Panc1 (cell line): ENCODE measurements around the gene SLC25A6. TPM values are rescaled to one million over a fixed set of nuclear protein-coding genes. Genes with fewer than 3 reads are reported as not detected.

Source experiments
- ATAC-seq: fragments of 200-7000 bp; cut with Tn5 transposase; 2 replicates; pipeline ENCODE4 v1.9.1; 2020; ENCODE audit warnings: mild to moderate bottlenecking, moderate library complexity
- BruUV-seq: library from RNA; stranded (reverse); fragments of 400-500 nt; replicated peaks from 2 replicates; lab custom pipeline; 2021; lab: Mats Ljungman, UMichigan
- CTCF ChIA-PET: fragments of 300-600 bp; sonication (Branson Sonifier 250); formaldehyde crosslinking; loops from one replicate; lab custom pipeline; 2022; ENCODE audit warnings: antibody characterized with exemption; lab: Charles Lee
- POLR2A ChIA-PET: fragments of 300-600 bp; sonication (Branson Sonifier 250); formaldehyde crosslinking; loops from one replicate; lab custom pipeline; 2022; ENCODE audit warnings: antibody characterized with exemption; lab: Charles Lee
- DNase-seq: peaks from one replicate; pipeline ENCODE4 v3.0.0-alpha.2; 2010; ENCODE audit warnings: low read depth, low spot score
- H3K27ac ChIP-seq: 2 replicates; pipeline ENCODE4 v1.5.1; 2011; ENCODE audit warnings: mild to moderate bottlenecking, low read length, inconsistent platforms
- H3K27me3 ChIP-seq: fragments of 200-500 bp; sonication (Bioruptor generic); 2 replicates; pipeline ENCODE4 v1.6.0; 2014; ENCODE audit warnings: low read length, inconsistent platforms; ENCODE audit not compliant: control insufficient read depth, insufficient read depth
- H3K36me3 ChIP-seq: fragments of 200-500 bp; sonication (Bioruptor generic); 2 replicates; pipeline ENCODE4 v1.5.1; 2014; ENCODE audit warnings: inconsistent platforms, mild to moderate bottlenecking, low read length, moderate library complexity; ENCODE audit not compliant: control insufficient read depth, insufficient read depth
- H3K4me1 ChIP-seq: 2 replicates; pipeline ENCODE4 v1.5.1; 2011; ENCODE audit warnings: inconsistent platforms, mild to moderate bottlenecking, low read length, moderate library complexity; ENCODE audit not compliant: control insufficient read depth, insufficient read depth
- H3K4me3 ChIP-seq, 2 experiments: 2 replicates each; pipeline ENCODE4 v1.5.1; 2011 to 2012; ENCODE audit warnings: low read depth in 2 of 2, low read length in 2 of 2, mild to moderate bottlenecking in 2 of 2, inconsistent platforms in 1 of 2, moderate library complexity in 1 of 2
- H3K9me3 ChIP-seq: fragments of 200-500 bp; sonication (Bioruptor generic); 2 replicates; pipeline ENCODE4 v1.5.1; 2014; ENCODE audit warnings: low read depth, mild to moderate bottlenecking, inconsistent platforms, low read length, moderate library complexity; ENCODE audit not compliant: control insufficient read depth, insufficient read depth
- POLR2AphosphoS5 ChIP-seq: IDR thresholded peaks from 2 replicates; pipeline ENCODE4 v1.6.1; 2012; ENCODE audit warnings: mild to moderate bottlenecking, low read depth, low read length, moderate library complexity
- REST ChIP-seq, 2 experiments: IDR thresholded peaks; 2 replicates each; pipeline ENCODE4 v1.6.1; 2011 to 2012; ENCODE audit warnings: low read depth in 2 of 2, control low read depth in 1 of 2, low read length in 1 of 2, mild to moderate bottlenecking in 1 of 2, moderate library complexity in 1 of 2; ENCODE audit not compliant: insufficient read depth in 1 of 2
- SIN3A ChIP-seq: IDR thresholded peaks from 2 replicates; pipeline ENCODE4 v1.6.1; 2012; ENCODE audit warnings: low read depth, mild to moderate bottlenecking, low read length, moderate library complexity, borderline replicate concordance; ENCODE audit not compliant: insufficient read depth
- TCF7L2 ChIP-seq: IDR thresholded peaks from 2 replicates; pipeline ENCODE4 v1.6.1; 2011; ENCODE audit warnings: mild to moderate bottlenecking, low read depth, low read length, inconsistent platforms
- in situ Hi-C: cut with HindIII; loops from 2 replicates; pipeline ENCODE4 v1.10.0; 2016; ENCODE audit warnings: low sequenced_read_pairs, low pct_unique_long_range_greater_than_20kb
- intact Hi-C: fragments of 100-400 bp; cut with micrococcal nuclease; formaldehyde crosslinking; loops from one replicate; pipeline ENCODE4 v1.10.0; 2022; ENCODE audit not compliant: unreplicated experiment
- total RNA-seq: library from RNA; stranded (reverse); gene quantifications from one replicate; pipeline ENCODE4 v1.2.1, GENCODE V29; 2021; ENCODE audit not compliant: unreplicated experiment
- TF ChIP-seq, protein P1 (sequence below): fragments of 450-650 bp; IDR thresholded peaks from 2 replicates; pipeline ENCODE4 v1.5.1; 2017; ENCODE audit warnings: mild to moderate bottlenecking

Gene SLC25A6
- total RNA-seq, 1 experiment from 2014 or later: 125 TPM

DNA sequence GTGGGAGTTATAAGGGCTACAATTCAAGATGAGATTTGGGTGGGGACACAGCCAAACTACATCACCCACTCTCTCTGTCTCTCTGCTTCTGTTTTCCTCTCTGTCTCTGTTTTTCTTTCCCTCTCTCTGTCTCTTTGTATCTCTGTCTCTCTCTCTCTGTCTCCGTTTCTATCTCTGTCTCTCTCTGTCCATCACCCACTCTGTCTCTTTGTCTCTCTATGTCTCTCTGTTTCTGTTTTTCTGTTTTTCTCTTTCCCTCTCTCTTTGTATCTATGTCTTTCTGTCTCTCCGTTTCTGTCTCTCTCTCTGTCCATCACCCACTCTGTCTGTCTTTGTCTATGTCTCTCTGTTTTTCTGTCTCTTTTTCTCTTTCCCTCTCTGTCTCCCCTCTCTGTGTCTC lies 30.0 kb downstream of the SLC25A6 start:
- Histone ChIP-seq H3K36me3 (no peaks in the 10 kb centered on the region), H3K27ac (no peak overlapping the region), H3K4me1 (no peaks in the 10 kb centered on the region), H3K27me3 (no peaks in the 10 kb centered on the region), H3K9me3 (no peaks in the 10 kb centered on the region), H3K4me3 (no peak overlapping the region)
- DNase-seq (no peak), ATAC-seq (no peak)
- no peak for TF ChIP-seq POLR2AphosphoS5
- no peak for TF ChIP-seq SIN3A
- no peak for TF ChIP-seq REST (IDR thresholded peaks at IDR 0.05; ENCODE audit: insufficient read depth in 1 of 2, low read depth in 2 of 2, low read length in 1 of 2)
- no peak for TF ChIP-seq TCF7L2
- TF ChIP-seq, protein P1, sequence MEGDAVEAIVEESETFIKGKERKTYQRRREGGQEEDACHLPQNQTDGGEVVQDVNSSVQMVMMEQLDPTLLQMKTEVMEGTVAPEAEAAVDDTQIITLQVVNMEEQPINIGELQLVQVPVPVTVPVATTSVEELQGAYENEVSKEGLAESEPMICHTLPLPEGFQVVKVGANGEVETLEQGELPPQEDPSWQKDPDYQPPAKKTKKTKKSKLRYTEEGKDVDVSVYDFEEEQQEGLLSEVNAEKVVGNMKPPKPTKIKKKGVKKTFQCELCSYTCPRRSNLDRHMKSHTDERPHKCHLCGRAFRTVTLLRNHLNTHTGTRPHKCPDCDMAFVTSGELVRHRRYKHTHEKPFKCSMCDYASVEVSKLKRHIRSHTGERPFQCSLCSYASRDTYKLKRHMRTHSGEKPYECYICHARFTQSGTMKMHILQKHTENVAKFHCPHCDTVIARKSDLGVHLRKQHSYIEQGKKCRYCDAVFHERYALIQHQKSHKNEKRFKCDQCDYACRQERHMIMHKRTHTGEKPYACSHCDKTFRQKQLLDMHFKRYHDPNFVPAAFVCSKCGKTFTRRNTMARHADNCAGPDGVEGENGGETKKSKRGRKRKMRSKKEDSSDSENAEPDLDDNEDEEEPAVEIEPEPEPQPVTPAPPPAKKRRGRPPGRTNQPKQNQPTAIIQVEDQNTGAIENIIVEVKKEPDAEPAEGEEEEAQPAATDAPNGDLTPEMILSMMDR: no peak
- in situ Hi-C loops: no loop called here
- ChIA-PET CTCF (no interaction called here), POLR2A (no interaction called here)
- no TSS peak for BruUV-seq
- intact Hi-C loops: no loop called here

GRCh38 chrX:1361275-1361674 lies 30.6 kb downstream of the SLC25A6 start:
- no peak overlapping the region for H3K4me3 ChIP-seq
- H3K4me1 ChIP-seq: no peaks in the 10 kb centered on the region
- TF ChIP-seq POLR2AphosphoS5: no peak
- no peak for TF ChIP-seq REST (IDR thresholded peaks at IDR 0.05; ENCODE audit: insufficient read depth in 1 of 2, low read depth in 2 of 2, low read length in 1 of 2)
- TF ChIP-seq SIN3A: no peak
- TF ChIP-seq TCF7L2: no peak
- TF ChIP-seq, protein P1: no peak
- H3K36me3 ChIP-seq: no peaks in the 10 kb centered on the region
- no peak for DNase-seq
- H3K27ac ChIP-seq: no peak overlapping the region
- ChIA-PET POLR2A (no interaction called here), CTCF (no interaction called here)
- BruUV-seq: no TSS peak
- H3K27me3 ChIP-seq: no peaks in the 10 kb centered on the region
- no peaks in the 10 kb centered on the region for H3K9me3 ChIP-seq
- no peak for ATAC-seq
- in situ Hi-C loops: no loop called here
- intact Hi-C loops: no loop called here
